HG03139 (cell line): ENCODE data around the gene ENO3.
A peak's percentile ranks its signal among the peaks of the same experiment; 100 is the strongest.

Source experiments
- ATAC-seq: cut with Tn5 transposase; IDR thresholded peaks from one replicate; pipeline ENCODE4 v1.9.1; 2021; ENCODE audit not compliant: unreplicated experiment

Gene ENO3

DNA sequence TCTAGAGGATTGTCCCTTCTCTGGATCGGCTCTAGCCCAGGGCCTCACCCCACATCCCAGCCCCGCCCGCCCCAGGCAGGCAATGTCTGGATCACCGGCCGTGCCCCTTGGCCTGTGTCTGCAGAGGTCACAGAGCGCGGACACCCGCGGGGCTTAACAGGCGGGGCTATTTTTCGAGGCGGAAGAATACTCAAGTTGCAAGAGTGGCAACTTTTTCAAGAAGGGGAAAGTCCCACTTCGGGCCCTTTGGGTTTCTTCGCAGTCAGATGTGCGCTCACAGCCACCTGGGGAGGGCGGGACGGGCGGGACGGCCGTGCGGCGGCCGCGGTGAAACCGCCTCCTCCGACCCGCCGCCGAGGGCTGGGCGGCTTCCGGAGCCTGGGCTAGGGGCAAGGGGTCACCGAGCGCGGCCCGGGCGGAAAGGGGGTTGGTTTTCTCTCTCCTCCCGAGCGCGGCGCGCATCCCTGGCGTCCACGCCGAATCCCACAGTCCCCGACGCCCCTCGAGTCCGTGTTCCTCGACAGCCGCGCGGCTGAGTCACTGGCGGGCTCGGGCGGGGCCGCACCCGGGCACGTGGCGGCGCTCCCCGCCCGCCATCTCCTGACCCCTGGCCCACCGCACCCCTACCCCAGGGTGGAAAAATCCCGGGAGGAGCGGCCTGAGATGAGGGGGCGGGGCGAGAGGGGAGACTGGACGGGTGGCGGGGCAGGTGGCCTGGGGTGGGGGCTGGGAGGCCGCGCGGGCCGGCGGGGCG, 1.4 kb upstream of the ENO3 start:
- no peak for ATAC-seq

DNA sequence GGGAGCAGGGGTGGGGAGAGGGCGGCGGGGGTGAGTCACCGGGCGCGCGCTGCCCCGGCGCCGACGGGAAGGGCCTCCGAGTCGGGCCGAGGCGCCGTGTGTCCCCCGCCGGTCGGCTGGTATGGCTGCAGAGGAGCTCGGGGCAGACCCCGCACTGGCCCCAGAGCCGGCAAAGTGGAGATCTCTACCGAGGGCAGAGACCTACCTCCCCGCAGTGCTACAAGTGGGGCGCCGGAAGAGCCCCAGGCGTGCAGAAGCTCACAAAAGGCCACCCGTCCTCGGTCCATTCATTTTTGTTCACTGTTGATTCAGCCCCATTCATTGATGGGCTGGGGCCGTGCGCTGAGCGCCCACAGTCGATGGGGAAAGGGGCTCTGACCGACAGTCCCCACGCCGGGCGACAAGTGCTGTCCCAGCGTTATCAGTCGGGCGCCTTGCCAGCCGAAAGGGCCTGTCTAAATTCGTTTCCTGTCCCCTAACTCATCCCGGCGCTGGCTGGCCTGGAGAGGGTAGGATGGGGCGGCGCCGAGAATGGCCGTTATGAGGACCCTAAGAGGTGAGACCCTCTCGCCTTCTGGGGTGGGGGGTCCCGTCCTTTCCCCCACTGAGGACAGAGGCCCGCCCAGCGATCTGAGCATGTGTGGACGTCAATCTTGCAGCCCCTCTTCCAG, 709 bp upstream of the ENO3 start:
- no peak for ATAC-seq

DNA sequence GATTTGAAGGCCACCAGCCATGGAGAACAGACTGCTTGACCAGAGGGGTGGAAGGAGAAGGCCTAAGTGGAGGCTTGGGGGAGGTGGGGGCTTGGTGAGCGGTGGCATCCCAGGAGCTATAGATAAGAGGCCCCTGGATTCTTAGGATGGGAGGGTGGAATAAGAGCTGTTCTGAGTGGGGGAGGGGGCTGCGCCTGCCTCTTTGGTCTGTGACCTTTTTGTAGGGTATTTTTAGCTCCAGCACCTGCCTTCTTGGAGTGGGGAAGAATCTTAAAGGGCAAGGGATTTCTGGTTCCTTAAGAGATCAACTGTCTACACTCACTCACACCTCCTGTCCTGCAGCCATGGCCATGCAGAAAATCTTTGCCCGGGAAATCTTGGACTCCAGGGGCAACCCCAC, 567 bp downstream of the ENO3 start:
- ATAC-seq = no peak

DNA sequence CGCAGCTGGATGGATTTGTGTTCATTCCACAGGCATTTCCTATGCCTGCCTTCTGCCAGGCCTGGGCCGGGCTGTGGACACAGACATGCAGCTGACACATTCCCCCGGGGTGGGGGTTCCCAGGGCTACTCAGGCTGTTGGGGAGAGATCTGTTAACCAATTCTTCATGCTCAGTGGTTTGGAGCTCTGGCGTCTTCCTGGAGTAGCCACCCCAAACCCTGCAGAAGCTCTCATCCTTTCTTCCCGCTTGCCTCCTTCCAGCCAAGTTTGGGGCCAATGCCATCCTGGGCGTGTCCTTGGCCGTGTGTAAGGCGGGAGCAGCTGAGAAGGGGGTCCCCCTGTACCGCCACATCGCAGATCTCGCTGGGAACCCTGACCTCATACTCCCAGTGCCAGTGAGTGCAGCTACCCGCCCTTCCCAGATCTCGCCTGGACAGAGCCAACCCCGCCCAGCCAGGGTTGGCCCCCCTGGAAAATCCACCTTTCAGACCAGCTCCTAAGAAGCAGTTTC, 2.6 kb downstream of the ENO3 start:
- ATAC-seq = no peak

DNA sequence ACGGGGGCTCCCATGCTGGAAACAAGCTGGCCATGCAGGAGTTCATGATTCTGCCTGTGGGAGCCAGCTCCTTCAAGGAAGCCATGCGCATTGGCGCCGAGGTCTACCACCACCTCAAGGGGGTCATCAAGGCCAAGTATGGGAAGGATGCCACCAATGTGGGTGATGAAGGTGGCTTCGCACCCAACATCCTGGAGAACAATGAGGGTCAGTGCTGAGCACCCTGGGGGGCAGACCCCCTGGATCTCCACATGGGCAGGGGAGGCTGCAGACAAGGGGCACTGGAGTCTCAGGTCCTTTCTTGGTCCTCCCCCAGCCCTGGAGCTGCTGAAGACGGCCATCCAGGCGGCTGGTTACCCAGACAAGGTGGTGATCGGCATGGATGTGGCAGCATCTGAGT, 4.2 kb downstream of the ENO3 start:
- ATAC-seq = no peak

DNA sequence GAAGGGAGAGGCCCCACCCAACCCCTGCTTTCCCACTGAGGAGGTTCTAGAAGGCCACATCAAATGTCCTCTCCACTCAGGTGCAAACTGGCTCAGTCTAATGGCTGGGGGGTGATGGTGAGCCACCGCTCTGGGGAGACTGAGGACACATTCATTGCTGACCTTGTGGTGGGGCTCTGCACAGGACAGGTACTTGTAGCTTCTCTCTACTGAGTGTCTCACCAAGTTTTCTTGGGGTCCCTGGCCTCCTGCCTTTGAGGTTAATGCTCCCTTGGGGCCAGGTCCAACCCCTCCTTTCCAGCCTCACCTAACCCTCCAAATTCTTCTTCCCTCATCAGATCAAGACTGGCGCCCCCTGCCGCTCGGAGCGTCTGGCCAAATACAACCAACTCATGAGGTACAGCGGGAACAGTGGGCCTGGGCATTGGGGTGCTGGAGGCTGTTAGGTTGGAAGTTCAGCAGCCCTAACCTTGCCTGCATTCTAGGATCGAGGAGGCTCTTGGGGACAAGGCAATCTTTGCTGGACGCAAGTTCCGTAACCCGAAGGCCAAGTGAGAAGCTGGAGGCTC, 5.7 kb downstream of the ENO3 start:
- ATAC-seq = no peak

DNA sequence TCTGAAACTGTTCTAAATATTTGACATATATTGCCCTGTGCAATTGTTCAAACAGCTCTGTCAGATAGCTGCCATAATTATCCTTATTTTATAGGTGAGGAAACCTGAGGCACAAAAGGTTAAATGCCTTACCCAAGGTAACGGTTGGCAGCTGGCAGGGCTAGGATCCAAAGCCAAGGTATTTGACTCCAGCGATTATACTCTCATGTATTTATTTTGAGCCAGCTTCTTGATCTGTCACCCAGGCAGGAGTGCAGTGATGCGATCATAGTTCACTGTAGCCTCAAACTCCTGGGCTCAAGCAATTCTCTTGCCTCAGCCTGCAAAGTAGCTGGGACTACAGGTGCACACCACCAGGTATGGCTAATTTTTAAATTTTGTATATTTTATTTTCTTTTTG, 7.2 kb downstream of the ENO3 start:
- no peak for ATAC-seq

DNA sequence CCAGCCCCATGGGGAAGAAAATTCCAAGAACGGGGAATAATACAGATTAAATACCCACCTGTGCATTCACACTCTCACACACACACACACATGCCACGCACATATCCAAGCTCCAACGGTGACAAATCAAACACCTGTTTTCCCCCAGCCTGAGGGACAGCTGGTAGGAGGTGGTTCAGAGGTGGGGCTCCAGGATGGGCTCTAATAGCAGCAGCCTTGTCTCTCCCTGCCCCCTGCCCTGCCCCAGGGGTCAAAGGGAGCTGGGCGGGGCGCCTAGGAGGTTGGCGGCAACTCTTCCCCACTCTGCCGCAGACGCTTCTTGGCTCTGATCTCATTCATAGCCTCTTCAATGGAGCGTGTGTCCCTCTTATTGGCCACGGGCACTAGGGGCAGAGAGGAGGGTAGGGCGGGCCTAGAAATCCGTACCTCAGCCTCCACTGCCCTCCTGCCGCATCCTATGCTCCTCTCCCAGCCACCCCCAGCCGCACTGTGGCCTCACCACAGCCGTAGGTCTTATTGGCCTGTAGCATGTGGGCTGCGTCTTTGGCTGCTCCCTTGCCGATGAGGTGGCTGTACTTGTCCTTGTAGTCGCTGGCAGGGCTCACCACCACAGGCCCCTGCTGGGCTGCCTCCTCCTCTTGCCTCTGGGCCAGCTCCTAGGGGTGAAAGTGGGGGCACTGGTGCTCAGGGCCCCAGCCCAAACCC, 8.5 kb downstream of the ENO3 start:
- ATAC-seq = no peak

DNA sequence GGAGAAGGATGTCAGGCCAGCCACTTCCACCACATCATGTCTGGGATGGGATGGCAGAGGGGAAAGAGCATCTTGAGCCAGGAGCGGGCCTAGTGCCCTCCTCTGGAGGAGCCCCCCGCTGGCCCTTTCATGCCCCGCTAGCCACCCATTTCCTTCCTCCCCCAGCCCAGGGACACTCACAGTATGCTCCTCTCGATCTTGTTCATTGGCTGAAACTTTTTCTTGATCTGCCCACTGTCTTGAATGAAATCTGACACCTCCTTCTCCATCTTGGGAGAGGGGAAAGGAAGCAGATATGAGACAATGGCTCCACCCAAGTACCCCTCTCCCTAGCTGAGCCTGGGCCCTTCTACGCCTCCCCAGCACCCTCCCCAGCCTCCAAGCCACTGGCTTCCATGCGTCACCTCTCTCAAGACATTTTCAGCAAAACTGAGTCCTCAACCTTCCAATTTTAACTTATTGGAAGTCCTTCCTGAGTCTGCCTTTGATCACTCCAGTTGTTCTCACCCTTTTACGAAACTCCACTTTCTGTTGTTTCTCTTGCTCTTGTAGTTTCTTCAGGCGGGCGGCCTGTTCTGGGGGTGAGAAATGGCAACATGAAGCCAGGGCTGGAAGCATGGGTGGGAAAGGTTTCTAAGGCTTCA, 9.5 kb downstream of the ENO3 start:
- no peak for ATAC-seq

DNA sequence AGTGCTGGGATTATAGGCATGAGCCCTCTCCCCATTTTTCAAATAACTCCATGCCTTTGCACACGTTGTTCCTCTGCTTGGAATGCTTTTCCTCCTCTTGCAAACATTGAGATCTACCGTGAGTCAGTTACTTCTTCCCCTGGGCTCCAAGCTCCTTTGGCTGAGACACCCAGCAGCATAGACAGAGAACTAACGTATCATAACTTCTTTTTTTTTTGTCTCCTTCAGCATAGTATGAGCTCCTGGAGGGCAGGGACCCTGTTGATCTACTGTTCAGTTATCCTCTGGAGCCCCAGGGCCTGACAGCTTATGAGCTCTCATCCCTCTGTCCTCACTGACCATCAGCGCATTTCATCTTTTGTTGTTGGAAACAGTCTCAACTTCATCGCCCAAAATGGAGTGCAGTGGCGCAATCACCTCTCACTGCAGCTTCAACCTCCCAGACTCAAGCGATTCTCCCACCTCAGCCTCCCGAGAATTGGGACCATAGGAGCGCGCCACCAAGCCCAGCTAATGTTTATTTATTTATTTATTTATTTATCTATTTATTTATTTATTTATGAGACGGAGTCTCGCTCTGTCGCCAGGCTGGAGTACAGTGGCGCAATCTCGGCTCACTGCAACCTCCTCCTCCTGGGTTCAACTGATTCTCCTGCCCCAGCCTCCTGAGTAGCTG, 14.5 kb downstream of the ENO3 start:
- ATAC-seq = no peak

DNA sequence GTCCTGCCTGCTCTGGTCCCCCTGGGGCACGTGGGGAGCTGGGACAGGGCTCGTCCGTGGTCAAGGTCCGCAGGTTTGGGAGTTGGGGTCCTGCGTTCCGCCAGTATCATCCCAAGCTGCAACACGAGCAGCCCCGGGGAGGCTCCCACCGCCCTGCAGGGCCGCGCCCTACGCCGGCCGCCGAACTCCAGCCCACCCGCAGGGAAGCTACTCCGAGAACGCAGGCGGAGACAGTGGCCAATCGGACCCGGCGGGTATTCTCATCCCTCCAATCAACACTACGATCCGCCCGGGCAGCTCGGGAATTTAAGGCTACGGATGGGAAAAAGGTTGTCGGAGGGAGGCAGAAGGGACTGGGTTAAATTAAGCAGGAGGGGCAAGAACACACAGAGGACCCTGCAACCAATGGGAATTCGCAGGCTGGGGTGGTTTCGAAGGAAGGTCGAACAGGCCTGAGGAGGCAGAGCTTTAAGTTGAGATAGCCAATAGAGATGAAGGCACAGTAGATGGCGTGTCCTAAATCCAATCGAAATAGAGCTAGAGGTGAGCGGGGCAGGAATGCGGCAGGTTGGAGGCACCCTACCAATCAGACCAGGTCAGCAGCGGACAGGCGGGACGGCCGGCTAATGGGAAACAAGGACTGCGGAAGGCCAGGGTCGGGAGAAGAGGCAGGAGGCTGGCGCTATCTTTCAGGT, 16.1 kb downstream of the ENO3 start:
- ATAC-seq = peak; percentile 74

DNA sequence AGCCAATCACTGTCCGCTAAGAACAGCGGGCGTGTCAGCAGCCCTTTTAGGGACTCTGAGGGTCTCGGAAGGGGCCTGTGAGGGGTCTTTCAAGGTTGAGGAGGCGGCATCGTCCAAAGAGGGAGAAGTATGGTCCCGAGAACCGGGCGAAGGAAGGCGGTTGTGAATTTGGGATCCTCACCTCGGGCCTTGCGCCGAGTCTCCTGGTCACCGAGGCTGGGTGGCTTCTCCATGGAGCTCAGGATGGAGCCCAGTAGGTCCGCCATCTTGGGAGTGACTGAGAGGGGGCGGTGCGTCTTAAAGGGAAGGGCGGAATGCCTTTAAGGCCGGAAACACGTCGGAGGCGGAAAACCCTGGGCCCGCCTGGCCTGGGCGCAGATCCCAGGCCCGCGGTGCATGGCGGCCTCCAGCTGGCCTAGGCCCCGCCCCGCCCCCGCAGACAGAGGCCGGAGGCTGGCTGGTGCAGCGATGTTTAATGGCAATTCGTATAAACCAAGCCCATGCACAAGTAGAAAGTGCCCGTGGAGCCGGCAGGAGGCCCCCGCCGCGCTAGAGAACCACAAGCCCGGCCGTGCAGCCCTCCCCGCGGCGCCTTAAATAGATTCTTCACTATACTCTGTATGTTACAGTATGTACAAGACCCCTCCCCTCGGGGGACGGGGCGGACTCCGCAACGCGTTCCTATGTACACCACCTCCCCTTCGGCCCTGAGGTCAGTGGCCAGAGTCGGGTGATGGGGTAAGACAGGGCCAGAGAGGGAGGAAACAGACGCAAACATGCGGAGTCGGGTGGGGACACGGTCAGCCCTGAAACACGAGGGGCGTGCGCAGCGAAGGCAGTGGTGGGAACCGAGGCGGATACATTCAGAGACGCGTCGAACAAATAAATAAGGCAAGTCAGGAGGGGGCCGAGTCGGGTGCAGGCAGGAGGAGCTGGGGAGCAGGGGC, 16.9 kb downstream of the ENO3 start, which contains the start of gene SPAG7:
SPAG7 (minus strand) TSS at position 279 of the 947 bp plus-strand sequence; CDS start at position 266, 13 bp downstream.
- peak; percentile 46 for ATAC-seq

DNA sequence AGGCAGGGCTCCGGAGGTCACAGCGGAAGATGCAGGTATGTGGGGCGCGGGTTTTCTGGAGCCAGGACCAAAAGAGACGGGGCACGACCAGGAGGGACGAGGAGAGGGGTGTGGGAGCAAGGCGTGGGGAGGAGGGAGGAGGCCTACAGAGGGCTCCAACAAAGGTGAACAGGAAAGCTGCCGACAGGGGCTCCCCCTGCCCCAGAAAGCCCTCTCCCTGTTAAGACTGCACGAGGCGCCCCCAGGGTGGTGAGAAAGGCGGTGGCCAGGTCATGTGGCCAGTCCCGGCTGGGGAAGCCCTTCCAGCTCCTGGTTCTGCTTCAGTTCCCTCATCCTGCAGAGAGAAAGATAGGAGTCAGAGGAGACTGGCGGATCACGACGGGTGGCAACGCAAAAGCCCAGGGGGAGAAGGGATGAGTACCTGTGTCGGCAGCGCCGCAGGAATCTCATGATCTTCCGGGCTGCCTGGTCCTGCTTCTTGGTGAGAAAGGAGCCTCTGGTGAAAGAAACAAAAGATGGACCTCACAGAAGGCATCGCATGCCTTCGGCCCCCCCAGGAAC, 17.6 kb downstream of the ENO3 start:
- ATAC-seq = no peak

DNA sequence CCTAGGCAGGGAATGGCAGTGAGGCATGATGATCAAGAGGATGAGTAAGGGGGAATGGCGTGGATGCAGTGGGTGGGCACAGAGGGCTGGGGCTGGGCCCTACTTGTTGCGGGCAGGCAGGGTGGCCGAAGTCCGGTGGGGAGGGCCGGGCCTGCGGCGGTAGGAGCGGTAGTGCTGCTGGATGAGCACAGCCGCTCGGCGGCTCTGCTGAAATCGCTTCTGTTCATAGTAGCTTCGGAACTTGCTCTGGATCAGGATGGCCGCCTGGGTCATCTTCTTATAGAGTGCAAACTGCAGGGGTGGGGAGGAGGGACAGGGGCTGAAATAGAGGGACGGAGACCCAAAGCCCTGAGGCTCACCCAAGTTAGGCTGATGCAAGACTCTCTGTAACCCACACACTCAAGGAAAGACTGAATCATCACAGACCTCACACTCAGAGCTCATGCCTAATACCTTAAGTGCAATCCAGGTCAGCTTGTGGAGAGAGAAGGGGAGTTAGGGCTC, 18.2 kb downstream of the ENO3 start:
- no peak for ATAC-seq

DNA sequence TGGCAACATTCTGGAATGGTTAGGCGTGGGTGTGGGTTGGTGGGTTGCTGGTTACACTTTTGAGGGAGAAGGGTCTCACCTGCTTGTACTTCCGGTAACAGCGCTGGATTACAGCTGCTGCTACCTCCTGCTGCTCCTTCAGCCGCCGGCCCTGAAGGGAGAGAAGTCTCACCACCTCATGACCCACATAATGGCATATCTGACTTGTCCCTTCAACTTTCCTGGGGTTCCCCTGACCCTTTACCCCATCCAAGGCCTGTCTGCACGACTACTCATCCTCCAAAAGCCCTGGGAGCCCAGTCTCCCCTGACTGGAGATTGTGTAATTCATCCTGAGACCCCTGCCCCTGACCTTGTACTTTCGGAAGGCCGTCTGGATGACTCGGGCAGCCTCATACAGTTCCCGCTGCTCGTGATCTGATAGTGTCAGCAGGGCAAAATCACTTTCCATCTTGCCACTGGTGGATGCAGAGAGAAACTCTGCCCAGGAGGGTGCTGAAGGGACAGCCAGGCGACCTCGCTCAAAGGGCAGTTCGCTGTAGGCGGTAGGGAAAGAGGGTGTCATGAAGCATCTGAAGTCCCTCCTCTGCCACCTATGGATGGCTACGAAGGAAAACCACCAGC, 18.7 kb downstream of the ENO3 start:
- no peak for ATAC-seq

DNA sequence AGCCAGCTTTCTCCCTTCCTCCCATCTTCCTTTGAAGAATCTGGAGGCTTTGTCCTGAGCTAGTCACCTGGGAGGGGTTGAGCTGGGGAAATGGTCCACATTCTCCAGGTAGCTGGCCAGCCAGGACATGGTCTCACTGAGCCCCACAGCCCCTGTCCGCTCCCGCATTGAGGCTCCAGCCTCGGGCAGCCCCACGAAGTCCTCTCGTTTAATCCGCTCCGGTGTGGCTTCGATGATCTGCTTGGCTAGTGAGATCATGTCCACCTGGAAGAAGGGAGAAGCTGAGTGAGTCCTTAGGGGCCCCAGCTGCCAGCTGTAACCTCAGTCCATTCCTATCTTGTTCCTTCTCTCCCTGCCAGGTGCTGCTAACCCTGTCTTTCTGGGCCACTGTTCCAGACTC, 19.4 kb downstream of the ENO3 start:
- no peak for ATAC-seq

DNA sequence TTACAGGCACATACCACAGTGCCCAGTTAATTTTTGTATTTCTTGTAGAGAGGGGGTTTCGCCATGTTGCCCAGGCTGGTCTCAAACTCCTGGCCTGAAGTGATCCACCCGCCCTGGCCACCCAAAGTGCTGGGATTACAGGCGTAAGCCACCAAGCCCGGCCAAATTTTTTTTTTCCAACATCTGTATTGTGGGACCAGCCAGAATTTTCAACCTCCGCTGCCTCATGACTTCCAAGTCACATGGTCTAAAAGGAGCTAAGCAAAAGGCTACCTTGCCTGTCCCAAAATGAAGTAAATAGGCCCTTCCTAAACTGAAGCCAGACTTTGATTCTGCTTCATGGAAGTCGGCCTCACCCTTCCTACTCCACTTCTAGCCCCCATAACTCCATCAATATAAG, 20.9 kb downstream of the ENO3 start:
- ATAC-seq = no peak

DNA sequence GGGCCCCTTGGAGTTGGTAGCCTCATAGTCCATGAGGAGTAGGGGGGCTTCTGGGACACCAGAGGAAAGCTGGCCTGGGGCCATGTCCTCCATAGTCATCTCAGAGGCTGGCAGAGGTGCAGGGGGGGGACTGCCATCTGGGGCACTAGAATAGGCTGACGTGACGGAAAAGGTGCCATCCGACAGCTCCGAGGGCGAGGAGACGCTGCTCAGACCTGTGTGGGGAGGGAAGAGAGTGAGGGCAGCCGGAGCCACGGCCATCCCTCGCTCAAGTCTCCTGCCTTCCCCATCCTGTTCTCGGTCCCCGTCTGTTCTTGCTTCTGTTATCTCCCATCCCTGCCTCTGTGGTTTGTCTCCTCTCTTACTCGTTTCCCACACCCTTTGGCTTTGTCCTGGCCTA, 21.4 kb downstream of the ENO3 start:
- ATAC-seq = no peak
